Activated CD4-positive, alpha-beta T cell treated with anti-CD3 and anti-CD28 coated beads for 36 hours (primary cell): ENCODE data around the gene IFNA5. TPM values are rescaled to one million over a fixed set of nuclear protein-coding genes. Genes with fewer than 3 reads are reported as not detected.

Source experiments
- ATAC-seq: fragments of 200-7000 bp; cut with Tn5 transposase; one replicate; pipeline ENCODE4 v1.10.0; 2021; ENCODE audit warnings: mild to moderate bottlenecking, moderate library complexity
- CTCF ChIA-PET: fragments of 350-600 bp; sonication (Branson Sonifier 250); formaldehyde crosslinking; loops from one replicate; lab custom pipeline; 2021; ENCODE audit warnings: antibody characterized with exemption; lab: Charles Lee
- POLR2A ChIA-PET: fragments of 350-600 bp; sonication (Branson Sonifier 250); formaldehyde crosslinking; loops from one replicate; lab custom pipeline; 2021; ENCODE audit warnings: antibody characterized with exemption, inconsistent platforms; lab: Charles Lee
- DNase-seq: peaks from one replicate; pipeline ENCODE4 v3.0.0-alpha.2; 2020
- H3K27ac Mint-ChIP-seq: one replicate; pipeline ENCODE4 v1.8.0; 2021; ENCODE audit warnings: mixed read lengths
- H3K27me3 Mint-ChIP-seq: one replicate; pipeline ENCODE4 v1.8.0; 2021; ENCODE audit warnings: mixed read lengths
- H3K36me3 Mint-ChIP-seq: one replicate; pipeline ENCODE4 v1.8.0; 2021; ENCODE audit warnings: low read depth, mixed read lengths
- H3K4me1 Mint-ChIP-seq: one replicate; pipeline ENCODE4 v1.8.0; 2021; ENCODE audit warnings: mixed read lengths
- H3K4me3 Mint-ChIP-seq: one replicate; pipeline ENCODE4 v1.8.0; 2021; ENCODE audit warnings: mild to moderate bottlenecking, moderate library complexity, mixed read lengths
- H3K9me3 Mint-ChIP-seq: one replicate; pipeline ENCODE4 v1.8.0; 2021; ENCODE audit warnings: low read depth, mixed read lengths
- intact Hi-C, 2 experiments: fragments of 100-400 bp; cut with DNase I in 1 of 2; cut with micrococcal nuclease in 1 of 2; formaldehyde crosslinking; loops; one replicate each; pipeline versions ENCODE4 v1.14.2 to v1.15.1; 2022 to 2024; cut with DNase I, micrococcal nuclease
- total RNA-seq, 2 experiments: library from RNA; stranded (reverse); gene quantifications; one replicate each; pipeline ENCODE4 v1.2.3, GENCODE V29; 2021

IFNA5 gene
- not detected for total RNA-seq

DNA sequence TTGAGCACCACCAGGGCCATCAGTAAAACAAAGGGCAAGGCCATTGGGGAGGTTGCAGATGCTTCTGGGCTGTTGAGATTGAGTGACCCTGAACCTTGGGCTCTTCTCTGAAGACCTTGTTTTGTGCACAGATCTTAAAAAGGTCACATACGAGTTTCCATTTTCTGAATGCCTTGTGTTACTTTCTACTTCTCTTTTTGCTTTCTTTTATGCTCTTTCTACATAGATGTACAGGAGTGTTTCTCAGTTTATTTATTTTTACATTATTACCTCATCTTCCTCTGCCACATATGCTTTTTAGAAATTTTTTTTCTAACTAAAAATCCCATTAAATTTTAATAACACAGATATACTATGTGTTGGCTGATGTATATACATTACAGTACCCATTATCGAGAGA, at the start of gene IFNA5:
Gene IFNA5, minus strand, starts transcription at position 101 of the 400 bp plus-strand sequence. Its CDS starts 57 bp downstream, at position 44.
- Mint-ChIP-seq H3K27me3 (peaks cover 31% of the 10 kb centered on the region), H3K9me3 (no peaks in the 10 kb centered on the region), H3K4me1 (no peaks in the 10 kb centered on the region), H3K4me3 (no peak within 1 kb of the TSS), H3K27ac (no peak within 1 kb of the TSS), H3K36me3 (no peaks in the 10 kb centered on the region)
- intact Hi-C loops: no loop called here
- POLR2A ChIA-PET: no interaction called here
- no peak for DNase-seq
- no peak for ATAC-seq
- CTCF ChIA-PET: interaction anchor here (0.6 kb wide), 1 partner anchor 13 kb away, joined by 6 read pairs; no protein-coding TSS in a partner anchor

DNA sequence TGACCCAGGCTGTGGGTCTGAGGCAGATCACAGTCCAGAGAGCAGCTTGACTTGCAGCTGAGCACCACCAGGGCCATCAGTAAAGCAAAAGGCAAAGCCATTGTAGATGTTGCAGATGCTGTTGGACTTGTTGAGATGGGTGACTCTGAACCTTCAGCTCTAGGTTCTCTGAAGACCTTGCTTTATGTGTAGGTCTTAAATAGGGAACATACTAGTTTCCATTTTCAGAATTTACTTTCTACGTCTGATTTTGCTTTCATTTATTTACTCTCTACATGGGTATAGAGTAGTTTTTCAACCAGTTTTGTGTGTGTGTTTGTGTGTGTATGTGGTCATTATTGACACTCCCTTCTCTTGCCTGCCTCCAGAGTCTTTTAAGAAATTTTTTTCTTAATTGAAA, 45.7 kb upstream of the IFNA5 start, which contains the start of gene IFNA6:
Gene IFNA6, minus strand, starts transcription at position 101 of the 400 bp plus-strand sequence. Its CDS starts 0 bp downstream, at position 101.
- Mint-ChIP-seq H3K36me3 (peaks cover 9% of the 10 kb centered on the region), H3K27me3 (peaks cover 33% of the 10 kb centered on the region), H3K4me1 (no peaks in the 10 kb centered on the region), H3K27ac (no peak within 1 kb of the TSS), H3K9me3 (peaks cover 8% of the 10 kb centered on the region), H3K4me3 (no peak within 1 kb of the TSS)
- DNase-seq: no peak
- intact Hi-C loops: loop anchor here in 1 of 2 experiments (10.0 kb wide), 1 partner anchor 704 kb away; no protein-coding TSS in a partner anchor
- ChIA-PET POLR2A (no interaction called here), CTCF (interaction anchor here (1.4 to 1.7 kb wide), 2 partner anchors 16 to 24 kb away, joined by 3 to 5 read pairs; no protein-coding TSS in a partner anchor)
- ATAC-seq: no peak

DNA sequence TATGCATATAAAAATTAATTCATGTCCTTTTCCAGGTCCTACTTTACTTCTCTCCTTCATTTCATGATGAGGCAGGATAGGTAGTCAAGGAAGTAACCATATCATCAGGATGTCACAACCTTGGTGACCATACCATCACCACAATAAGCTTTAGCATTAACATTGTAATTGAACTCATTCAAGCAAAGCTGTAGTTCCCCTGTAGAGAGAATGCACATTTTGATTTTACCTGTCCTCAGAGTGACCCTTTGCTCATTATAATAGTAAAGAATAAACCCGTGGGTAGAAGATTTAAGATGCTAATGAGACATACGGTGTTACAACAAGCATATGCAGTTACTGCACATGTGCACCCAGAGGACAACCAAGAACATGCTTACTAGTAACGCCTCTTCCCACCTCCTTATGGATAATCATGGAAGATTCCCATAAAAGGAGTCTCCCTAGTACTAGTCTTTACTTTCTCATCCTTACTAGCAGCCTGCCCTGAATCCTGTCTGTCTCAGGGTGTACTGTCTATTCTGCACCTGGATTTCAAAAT, 43.4 kb upstream of the IFNA5 start:
- CTCF ChIA-PET: interaction anchor here (0.7 to 1.8 kb wide), 3 partner anchors 12 to 19 kb away, joined by 3 to 4 read pairs (median 3); no protein-coding TSS in a partner anchor
- Mint-ChIP-seq H3K4me3 (no peak overlapping the region), H3K4me1 (no peaks in the 10 kb centered on the region), H3K27ac (no peak overlapping the region), H3K36me3 (peaks cover 1% of the 10 kb centered on the region), H3K9me3 (no peaks in the 10 kb centered on the region), H3K27me3 (peaks cover 30% of the 10 kb centered on the region)
- DNase-seq: no peak
- POLR2A ChIA-PET: no interaction called here
- intact Hi-C loops: no loop called here
- no peak for ATAC-seq

DNA sequence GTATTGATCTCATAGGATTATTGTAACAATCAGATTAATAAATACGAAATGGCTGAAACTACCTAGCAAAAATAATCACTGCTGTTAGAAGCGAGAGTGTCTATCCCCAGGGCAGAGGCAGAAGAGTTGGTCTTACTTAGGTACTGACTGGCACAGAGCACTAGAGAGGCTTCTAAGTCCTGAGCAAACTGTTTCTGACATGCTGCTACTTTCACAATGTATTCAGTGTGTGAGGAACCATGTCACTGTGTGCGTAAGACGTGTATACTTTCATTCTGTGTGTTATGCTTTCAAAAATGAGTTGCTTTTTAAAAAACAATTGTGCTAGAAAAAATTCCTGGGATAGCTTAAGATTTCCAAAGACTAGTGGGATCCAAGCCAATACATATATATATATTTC, 35.6 kb upstream of the IFNA5 start:
- CTCF ChIA-PET: interaction anchor here (1.1 kb wide), 1 partner anchor 113 kb away, joined by 3 read pairs; no protein-coding TSS in a partner anchor
- Mint-ChIP-seq H3K36me3 (no peaks in the 10 kb centered on the region), H3K4me1 (peaks cover 9% of the 10 kb centered on the region), H3K27ac (no peak overlapping the region), H3K27me3 (peaks cover 25% of the 10 kb centered on the region), H3K9me3 (no peaks in the 10 kb centered on the region), H3K4me3 (no peak overlapping the region)
- intact Hi-C loops: no loop called here
- DNase-seq (no peak), ATAC-seq (no peak)
- POLR2A ChIA-PET: no interaction called here

DNA sequence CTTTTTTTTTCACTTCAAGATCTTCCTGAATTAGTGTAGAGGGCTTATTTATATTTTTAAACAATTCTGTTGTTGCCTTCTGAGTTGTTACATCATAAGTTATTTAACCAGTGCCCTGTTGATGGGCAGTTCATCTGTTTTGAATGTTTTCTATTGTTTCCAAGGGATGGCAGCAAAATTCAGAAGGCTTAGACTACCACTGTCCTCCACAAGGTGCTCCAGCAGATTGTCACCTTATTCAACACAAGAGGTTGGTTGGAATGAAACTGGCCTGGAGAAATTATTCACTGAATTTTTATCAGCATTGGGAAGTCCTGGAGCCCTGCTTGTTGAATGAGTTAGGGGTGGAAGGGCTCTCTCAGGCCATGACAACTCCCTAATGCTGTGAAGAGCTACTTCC, 31.3 kb upstream of the IFNA5 start:
- no peak for DNase-seq
- no peak for ATAC-seq
- POLR2A ChIA-PET: no interaction called here
- H3K9me3 Mint-ChIP-seq: no peaks in the 10 kb centered on the region
- H3K36me3 Mint-ChIP-seq: peaks cover 19% of the 10 kb centered on the region
- H3K27ac Mint-ChIP-seq: no peak overlapping the region
- intact Hi-C loops: loop anchor here (10.0 kb wide), 2 partner anchors 348 to 668 kb away; partner anchors contain the start of gene CDKN2B (in 1 of the 2)
- H3K4me3 Mint-ChIP-seq: peak overlapping the region; percentile 86
- CTCF ChIA-PET: interaction anchor here (0.6 to 1.1 kb wide), 6 partner anchors 10 to 127 kb away, joined by 3 to 10 read pairs (median 4); no protein-coding TSS in a partner anchor
- H3K4me1 Mint-ChIP-seq: peaks cover 37% of the 10 kb centered on the region
- H3K27me3 Mint-ChIP-seq: peaks cover 7% of the 10 kb centered on the region

GRCh38 chr9:21334701-21335632, 29.9 kb upstream of the IFNA5 start, which contains the start of gene KLHL9:
Gene KLHL9 (minus strand): TSS chr9:21335404. CDS start chr9:21334859, 545 bp downstream.
- intact Hi-C loops: loop anchor here (1.0 to 10.0 kb wide), 8 partner anchors 22 to 670 kb away; partner anchors contain the start of genes MTAP (in 2 of the 2) and CDKN2B (in 1 of the 2)
- CTCF ChIA-PET: interaction anchor here (0.5 to 3.2 kb wide), 15 partner anchors 9 to 230 kb away, joined by 3 to 24 read pairs (median 4); no protein-coding TSS in a partner anchor

DNA sequence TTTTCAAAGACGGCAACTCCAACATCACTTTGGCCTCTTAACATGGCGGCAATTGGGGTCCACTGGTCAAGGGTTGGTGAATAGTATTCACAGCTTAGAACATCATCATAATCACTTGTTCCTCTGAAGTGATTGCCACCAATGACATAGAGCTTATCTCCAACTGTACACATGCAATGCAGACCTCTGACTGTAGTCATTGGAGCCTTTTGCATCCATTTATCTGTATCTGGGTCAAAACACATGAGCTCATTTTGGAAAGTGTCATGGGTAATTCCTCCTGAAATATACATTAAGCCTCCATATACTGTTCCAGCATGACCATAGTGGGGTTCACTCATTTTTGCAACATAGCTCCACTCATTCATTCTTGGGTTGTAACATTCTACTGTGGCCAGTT, 28.1 kb upstream of the IFNA5 start:
- no peak for ATAC-seq
- H3K27ac Mint-ChIP-seq: peak overlapping the region; percentile 28

More at GRCh38 chr9:21334701-21335632, 29.9 kb upstream of the IFNA5 start, which contains the start of gene KLHL9:
- Mint-ChIP-seq H3K4me3 (peak within 1 kb of the TSS; percentile 86), H3K9me3 (no peaks in the 10 kb centered on the region), H3K27me3 (peaks cover 4% of the 10 kb centered on the region), H3K36me3 (peaks cover 25% of the 10 kb centered on the region), H3K4me1 (peaks cover 49% of the 10 kb centered on the region), H3K27ac (peak within 1 kb of the TSS; percentile 89)
- DNase-seq (peak; percentile 94), ATAC-seq (peak; percentile 94)
- POLR2A ChIA-PET: no interaction called here

GRCh38 chr9:21331676-21332402, 26.7 kb upstream of the IFNA5 start:
- no peaks in the 10 kb centered on the region for H3K9me3 Mint-ChIP-seq
- no peak for ATAC-seq
- DNase-seq: no peak
- POLR2A ChIA-PET: no interaction called here
- intact Hi-C loops: loop anchor here (5.0 to 10.0 kb wide), 4 partner anchors 230 to 673 kb away; partner anchors contain the start of genes CDKN2B (in 1 of the 2) and MTAP (in 1 of the 2)
- CTCF ChIA-PET: interaction anchor here (0.8 to 1.9 kb wide), 7 partner anchors 9 to 463 kb away, joined by 3 to 8 read pairs (median 3); no protein-coding TSS in a partner anchor
- peak overlapping the region; percentile 27 for H3K4me3 Mint-ChIP-seq
- peaks cover 28% of the 10 kb centered on the region for H3K36me3 Mint-ChIP-seq
- H3K27ac Mint-ChIP-seq: peak overlapping the region; percentile 10
- peaks cover 68% of the 10 kb centered on the region for H3K4me1 Mint-ChIP-seq
- no peaks in the 10 kb centered on the region for H3K27me3 Mint-ChIP-seq

More for the DNA sequence above, 28.1 kb upstream of the IFNA5 start:
- H3K27me3 Mint-ChIP-seq: peaks cover 3% of the 10 kb centered on the region
- H3K36me3 Mint-ChIP-seq: peaks cover 28% of the 10 kb centered on the region
- H3K4me1 Mint-ChIP-seq: peaks cover 60% of the 10 kb centered on the region
- ChIA-PET CTCF (interaction anchor here (0.9 to 3.2 kb wide), 6 partner anchors 8 to 461 kb away, joined by 3 to 24 read pairs (median 7); no protein-coding TSS in a partner anchor), POLR2A (no interaction called here)
- no peak for DNase-seq
- intact Hi-C loops: loop anchor here (5.0 to 10.0 kb wide), 4 partner anchors 229 to 672 kb away; partner anchors contain the start of genes CDKN2B (in 1 of the 2) and MTAP (in 1 of the 2)
- no peaks in the 10 kb centered on the region for H3K9me3 Mint-ChIP-seq
- peak overlapping the region; percentile 86 for H3K4me3 Mint-ChIP-seq

- intact Hi-C loops: loop anchor here (1.0 to 10.0 kb wide), 8 partner anchors 30 to 462 kb away; no protein-coding TSS in a partner anchor
- H3K9me3 Mint-ChIP-seq: no peaks in the 10 kb centered on the region
- POLR2A ChIA-PET: interaction anchor here (0.6 to 0.8 kb wide), 2 partner anchors 113 to 140 kb away, joined by 3 to 7 read pairs; partner anchors contain the start of gene IFNA1
- peaks cover 44% of the 10 kb centered on the region for H3K4me1 Mint-ChIP-seq
- peaks cover 27% of the 10 kb centered on the region for H3K36me3 Mint-ChIP-seq
- no peaks in the 10 kb centered on the region for H3K27me3 Mint-ChIP-seq
- H3K27ac Mint-ChIP-seq: no peak overlapping the region
- CTCF ChIA-PET: interaction anchor here (0.6 to 7.1 kb wide), 43 partner anchors 8 to 1355 kb away, joined by 3 to 95 read pairs (median 4); partner anchors contain the start of genes IFNA6, IFNA8 and KLHL9
- no peak overlapping the region for H3K4me3 Mint-ChIP-seq
- ATAC-seq (peak; percentile 84), DNase-seq (no peak)
Measured at GRCh38 chr9:21326526-21327139, 21.5 kb upstream of the IFNA5 start.
